ENCODE results near the gene GASK1B.

DNA sequence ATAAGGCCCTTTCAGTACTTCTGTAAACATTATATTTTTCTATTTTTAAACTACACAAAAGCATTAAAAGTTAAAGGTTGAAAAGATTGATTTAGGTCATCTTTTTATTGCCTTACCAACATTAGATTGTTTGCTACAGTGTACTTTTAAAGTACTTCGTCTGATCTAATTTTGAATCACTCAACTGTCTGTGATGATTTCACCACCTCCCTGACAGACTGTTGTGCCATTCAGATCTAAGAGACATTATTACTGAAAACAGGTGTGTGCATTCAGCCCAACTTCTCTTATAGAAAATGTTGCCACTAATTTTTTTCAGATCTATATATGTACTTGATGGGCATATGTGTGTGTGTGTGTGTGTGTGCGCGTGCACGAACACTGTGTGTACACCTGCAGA, 39.3 kb downstream of the GASK1B start:
- TF ChIP-seq POLR2A (IDR thresholded peaks at IDR 0.05; ENCODE audit: low read depth, low read length) (no peak), EZH2 (IDR thresholded peaks at IDR 0.05; ENCODE audit: borderline replicate concordance, low read depth, low read length, severe bottlenecking) (no peak), MYC (IDR thresholded peaks at IDR 0.05; ENCODE audit: low read depth, low read length) (no peak), JUN (IDR thresholded peaks at IDR 0.05; ENCODE audit: borderline replicate concordance, insufficient read depth, insufficient read length, low read depth) (no peak)
- TF ChIP-seq, protein P1, sequence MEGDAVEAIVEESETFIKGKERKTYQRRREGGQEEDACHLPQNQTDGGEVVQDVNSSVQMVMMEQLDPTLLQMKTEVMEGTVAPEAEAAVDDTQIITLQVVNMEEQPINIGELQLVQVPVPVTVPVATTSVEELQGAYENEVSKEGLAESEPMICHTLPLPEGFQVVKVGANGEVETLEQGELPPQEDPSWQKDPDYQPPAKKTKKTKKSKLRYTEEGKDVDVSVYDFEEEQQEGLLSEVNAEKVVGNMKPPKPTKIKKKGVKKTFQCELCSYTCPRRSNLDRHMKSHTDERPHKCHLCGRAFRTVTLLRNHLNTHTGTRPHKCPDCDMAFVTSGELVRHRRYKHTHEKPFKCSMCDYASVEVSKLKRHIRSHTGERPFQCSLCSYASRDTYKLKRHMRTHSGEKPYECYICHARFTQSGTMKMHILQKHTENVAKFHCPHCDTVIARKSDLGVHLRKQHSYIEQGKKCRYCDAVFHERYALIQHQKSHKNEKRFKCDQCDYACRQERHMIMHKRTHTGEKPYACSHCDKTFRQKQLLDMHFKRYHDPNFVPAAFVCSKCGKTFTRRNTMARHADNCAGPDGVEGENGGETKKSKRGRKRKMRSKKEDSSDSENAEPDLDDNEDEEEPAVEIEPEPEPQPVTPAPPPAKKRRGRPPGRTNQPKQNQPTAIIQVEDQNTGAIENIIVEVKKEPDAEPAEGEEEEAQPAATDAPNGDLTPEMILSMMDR (IDR thresholded peaks at IDR 0.05; ENCODE audit: extremely low read depth in 1 of 2, insufficient read depth in 1 of 2, low read depth in 1 of 2, low read length in 2 of 2): no peak
- TF ChIP-seq, protein P2, sequence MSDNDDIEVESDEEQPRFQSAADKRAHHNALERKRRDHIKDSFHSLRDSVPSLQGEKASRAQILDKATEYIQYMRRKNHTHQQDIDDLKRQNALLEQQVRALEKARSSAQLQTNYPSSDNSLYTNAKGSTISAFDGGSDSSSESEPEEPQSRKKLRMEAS (IDR thresholded peaks at IDR 0.05; ENCODE audit: insufficient read depth, insufficient read length): no peak
